ENCODE measurements around the gene KLHL6. TPM values are rescaled to one million over a fixed set of nuclear protein-coding genes. Genes with fewer than 3 reads are reported as not detected.
A peak's percentile ranks its signal among the peaks of the same experiment; 100 is the strongest.
"Not testable (repeated sequence)": the region's sequence is repeated elsewhere in the genome, so short reads cannot be mapped to it uniquely, and the experiment has no call there.

KLHL6 gene
- total and polyA plus RNA-seq, 8 donors: 1.4 to 21.6 (median 2.2) TPM

DNA sequence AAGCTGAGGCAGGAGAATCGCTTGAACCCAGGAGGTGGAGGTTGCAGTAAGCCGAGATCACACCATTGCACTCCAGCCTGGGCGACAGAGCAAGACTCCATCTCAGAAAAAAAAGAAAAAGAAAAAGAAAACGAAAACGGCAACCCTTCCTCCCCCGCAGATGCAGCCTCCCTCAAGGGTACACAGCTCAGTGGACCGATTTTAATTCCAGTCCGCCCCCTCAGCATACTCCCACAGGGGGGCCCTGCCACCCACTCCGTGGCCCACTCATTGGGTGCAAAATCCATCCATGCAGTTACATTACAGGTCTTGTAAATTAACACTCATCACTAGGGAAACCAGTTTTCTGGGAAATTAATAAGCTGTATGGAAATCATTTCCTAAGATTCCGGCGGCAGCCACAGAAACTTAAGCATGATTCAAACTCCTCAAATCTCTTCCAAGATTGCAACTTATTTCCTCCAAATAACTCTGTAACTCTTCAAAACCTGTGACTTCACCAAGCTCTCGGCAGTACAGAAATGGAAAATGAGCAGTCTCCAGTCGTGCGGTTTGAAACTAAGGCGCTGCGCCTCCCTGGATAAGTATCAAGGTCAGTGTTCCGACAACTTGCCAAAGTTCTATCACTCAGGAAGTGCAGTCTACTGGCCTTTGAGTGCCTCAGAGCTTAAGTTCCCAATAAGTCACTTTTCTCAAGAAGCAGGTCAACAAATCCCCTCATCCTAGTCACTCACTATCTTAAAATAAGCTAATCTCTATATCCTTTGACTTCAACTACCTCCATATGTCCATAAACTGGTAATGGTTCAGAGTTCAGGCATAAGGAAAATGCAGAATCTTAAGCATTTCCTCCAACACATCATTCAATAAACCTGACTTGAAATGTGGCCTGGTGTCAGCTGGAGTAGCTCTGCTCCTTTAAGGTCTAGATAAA lies 24.7 kb upstream of the KLHL6 start:
- ATAC-seq (peak; percentile 68), DNase-seq (no peak)
- Histone ChIP-seq H3K27ac (no peak overlapping the region), H3K4me1 (peaks cover 5% of the 10 kb centered on the region in 2 donors), H3K9me3 (no peaks in the 10 kb centered on the region), H3K4me3 (peak overlapping the region in 1 of 2 donors; percentile 1), H3K36me3 (no peaks in the 10 kb centered on the region), H3K27me3 (no peaks in the 10 kb centered on the region)
- intact Hi-C loops (cut with DNase I): no loop called here
- TF ChIP-seq, protein P1, sequence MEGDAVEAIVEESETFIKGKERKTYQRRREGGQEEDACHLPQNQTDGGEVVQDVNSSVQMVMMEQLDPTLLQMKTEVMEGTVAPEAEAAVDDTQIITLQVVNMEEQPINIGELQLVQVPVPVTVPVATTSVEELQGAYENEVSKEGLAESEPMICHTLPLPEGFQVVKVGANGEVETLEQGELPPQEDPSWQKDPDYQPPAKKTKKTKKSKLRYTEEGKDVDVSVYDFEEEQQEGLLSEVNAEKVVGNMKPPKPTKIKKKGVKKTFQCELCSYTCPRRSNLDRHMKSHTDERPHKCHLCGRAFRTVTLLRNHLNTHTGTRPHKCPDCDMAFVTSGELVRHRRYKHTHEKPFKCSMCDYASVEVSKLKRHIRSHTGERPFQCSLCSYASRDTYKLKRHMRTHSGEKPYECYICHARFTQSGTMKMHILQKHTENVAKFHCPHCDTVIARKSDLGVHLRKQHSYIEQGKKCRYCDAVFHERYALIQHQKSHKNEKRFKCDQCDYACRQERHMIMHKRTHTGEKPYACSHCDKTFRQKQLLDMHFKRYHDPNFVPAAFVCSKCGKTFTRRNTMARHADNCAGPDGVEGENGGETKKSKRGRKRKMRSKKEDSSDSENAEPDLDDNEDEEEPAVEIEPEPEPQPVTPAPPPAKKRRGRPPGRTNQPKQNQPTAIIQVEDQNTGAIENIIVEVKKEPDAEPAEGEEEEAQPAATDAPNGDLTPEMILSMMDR (IDR thresholded peaks at IDR 0.05): no peak

DNA sequence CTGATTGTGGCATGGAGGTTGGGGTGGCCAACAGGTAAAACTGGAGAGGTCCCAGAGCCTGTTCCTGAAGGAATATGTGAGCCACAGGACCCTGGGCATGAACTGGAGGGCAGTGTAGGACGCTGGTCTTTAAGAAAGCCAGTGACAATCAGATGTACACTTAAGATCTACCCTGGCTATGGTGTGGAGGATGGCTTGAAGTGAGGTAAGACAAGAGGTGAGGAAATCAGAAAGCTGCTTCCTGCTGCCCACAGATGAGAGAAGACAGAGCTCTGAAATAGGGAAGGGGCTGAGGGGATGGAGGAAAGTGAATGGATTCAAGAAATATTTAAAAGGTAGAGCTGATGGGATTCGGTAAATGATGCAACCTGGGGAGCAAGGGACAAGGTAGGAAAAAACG lies 22.7 kb upstream of the KLHL6 start:
- intact Hi-C loops (cut with DNase I): no loop called here
- DNase-seq (no peak), ATAC-seq (no peak)
- H3K27ac ChIP-seq: no peak overlapping the region
- H3K36me3 ChIP-seq: no peaks in the 10 kb centered on the region
- TF ChIP-seq, protein P1 (IDR thresholded peaks at IDR 0.05): no peak
- no peaks in the 10 kb centered on the region for H3K4me1 ChIP-seq
- no peak overlapping the region for H3K4me3 ChIP-seq
- H3K9me3 ChIP-seq: no peaks in the 10 kb centered on the region
- no peaks in the 10 kb centered on the region for H3K27me3 ChIP-seq

DNA sequence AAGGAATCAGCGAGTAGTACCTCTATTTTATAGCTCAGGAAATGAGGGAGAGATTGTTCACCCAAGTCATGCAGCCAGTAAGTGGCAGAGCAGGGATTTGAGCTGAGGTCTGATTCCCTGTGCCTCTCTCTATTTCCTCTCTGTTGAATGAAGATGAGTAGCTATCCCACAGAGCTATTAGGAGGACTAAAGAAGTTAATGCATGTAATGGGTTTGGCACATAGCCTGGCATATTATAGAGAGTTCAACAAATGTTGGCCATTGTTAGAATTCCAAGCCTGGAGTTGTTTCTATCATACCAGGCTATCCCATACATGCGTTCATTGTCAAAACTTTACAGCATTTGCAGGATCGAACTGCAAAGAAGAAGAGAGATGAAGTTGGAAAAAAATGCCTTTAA lies 21.8 kb upstream of the KLHL6 start:
- Histone ChIP-seq H3K27ac (no peak overlapping the region), H3K36me3 (no peaks in the 10 kb centered on the region), H3K27me3 (no peaks in the 10 kb centered on the region), H3K4me3 (no peak overlapping the region), H3K4me1 (no peaks in the 10 kb centered on the region), H3K9me3 (no peaks in the 10 kb centered on the region)
- no peak for DNase-seq
- TF ChIP-seq, protein P1 (IDR thresholded peaks at IDR 0.05): no peak
- intact Hi-C loops (cut with DNase I): no loop called here
- no peak for ATAC-seq

DNA sequence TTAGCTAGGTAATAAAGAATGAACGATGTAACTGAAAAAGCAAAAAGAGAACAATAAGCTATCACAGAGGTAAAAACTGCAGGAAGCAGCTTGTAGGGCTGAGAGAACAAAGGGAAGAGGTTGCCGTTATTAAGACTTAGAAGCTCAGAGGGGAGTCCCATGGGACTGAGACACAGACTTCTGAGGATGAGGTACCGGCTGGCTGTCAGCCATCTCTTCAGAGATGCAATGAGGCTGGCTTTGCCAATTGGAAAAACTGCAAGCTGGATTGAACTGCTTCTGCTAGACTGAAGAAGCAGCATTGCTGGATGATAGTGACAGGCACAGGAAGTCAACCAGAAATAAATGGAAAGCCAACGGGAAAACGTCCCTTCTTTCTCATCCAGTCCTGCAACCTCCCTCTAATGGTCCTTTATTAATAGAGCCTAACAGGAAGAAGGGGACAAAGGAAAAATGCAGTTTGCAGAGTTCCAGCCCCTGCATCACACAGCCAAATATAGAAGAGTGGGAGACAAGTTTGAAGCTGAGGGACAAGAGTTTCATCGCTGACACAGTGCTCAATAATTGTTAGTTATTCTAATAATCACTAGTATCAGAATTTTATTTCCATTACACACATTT lies 21.1 kb upstream of the KLHL6 start:
- TF ChIP-seq, protein P1 (IDR thresholded peaks at IDR 0.05): no peak

DNA sequence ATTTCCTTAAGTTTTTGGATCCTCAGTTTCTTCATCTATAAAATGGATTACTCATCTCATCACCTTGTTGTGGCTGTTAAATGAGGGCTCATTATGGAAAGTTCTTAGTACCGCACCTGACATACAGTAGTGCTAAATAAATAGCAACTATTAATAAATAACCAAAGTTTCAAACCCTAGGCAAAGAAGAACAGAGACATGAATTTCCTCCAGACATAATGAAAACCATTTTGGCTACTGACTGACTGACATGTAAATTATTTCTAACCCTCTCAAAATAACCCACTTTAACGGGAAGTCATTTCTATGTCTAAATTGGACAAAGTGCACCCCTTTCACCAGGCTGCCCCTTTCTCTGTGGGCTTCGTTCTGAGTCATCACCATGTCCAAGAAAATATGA lies 17.4 kb upstream of the KLHL6 start:
- DNase-seq (no peak), ATAC-seq (no peak)
- Histone ChIP-seq H3K27me3 (no peaks in the 10 kb centered on the region), H3K9me3 (no peaks in the 10 kb centered on the region), H3K27ac (no peak overlapping the region), H3K36me3 (no peaks in the 10 kb centered on the region), H3K4me3 (no peak overlapping the region), H3K4me1 (no peaks in the 10 kb centered on the region)
- intact Hi-C loops (cut with DNase I): no loop called here
- TF ChIP-seq, protein P1 (IDR thresholded peaks at IDR 0.05): no peak

More for the DNA sequence above, 21.1 kb upstream of the KLHL6 start:
- no peak overlapping the region for H3K4me3 ChIP-seq
- intact Hi-C loops (cut with DNase I): no loop called here
- H3K27ac ChIP-seq: no peak overlapping the region
- no peaks in the 10 kb centered on the region for H3K36me3 ChIP-seq
- ATAC-seq: no peak
- DNase-seq: no peak
- no peaks in the 10 kb centered on the region for H3K4me1 ChIP-seq
- H3K9me3 ChIP-seq: no peaks in the 10 kb centered on the region
- no peaks in the 10 kb centered on the region for H3K27me3 ChIP-seq

DNA sequence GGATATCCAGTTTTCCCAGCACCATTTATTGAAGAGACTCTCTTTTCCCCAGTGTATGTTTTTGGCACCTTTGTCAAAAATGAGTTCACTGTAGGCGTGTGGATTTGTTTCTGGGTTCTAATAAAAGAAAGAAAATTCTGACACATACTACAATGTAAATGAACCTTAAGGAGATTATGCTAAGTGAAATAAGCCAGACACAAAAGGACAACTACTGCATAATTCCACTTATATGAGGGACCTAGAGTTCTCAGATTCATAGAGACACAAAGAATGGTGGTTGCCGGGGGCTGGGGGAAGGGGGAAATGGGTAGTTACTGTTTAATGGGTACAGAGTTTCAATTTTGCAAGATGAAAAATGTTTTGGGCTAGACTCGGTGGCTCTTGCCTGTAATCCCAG lies 14.7 kb upstream of the KLHL6 start:
- intact Hi-C loops (cut with DNase I); H3K36me3 ChIP-seq; H3K27ac ChIP-seq; DNase-seq; ATAC-seq; H3K4me3 ChIP-seq; H3K27me3 ChIP-seq; H3K4me1 ChIP-seq; H3K9me3 ChIP-seq: not testable (repeated sequence)

Measured in left lung (tissue), 10 donors.